ENCODE measurements around the gene TRIM23.

DNA sequence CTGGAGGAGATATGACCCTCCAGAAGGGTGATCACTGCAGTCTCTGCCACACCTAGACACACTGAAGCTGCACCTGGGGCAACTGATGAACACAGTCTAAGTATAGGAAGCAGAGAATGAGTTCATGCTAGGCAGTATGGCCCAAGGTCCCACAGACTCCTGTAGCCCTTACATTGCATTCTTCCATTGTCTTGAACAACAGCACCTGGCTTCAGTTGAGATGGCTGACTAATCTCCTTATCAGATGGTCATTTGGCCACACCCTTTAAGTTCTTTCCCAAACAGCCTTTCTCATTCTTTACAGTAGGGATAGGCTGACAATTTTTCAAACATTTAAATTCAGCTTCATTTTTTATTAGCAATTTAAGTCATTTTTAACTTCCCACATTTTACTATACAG is 84.3 kb downstream of the TRIM23 start:
- TF ChIP-seq MAX (IDR thresholded peaks at IDR 0.05) (no peak), FOXM1 (IDR thresholded peaks at IDR 0.05; ENCODE audit: borderline replicate concordance, low read depth) (no peak)

Measured in Ishikawa (cell line).